ENCODE data around the gene AGK.

DNA sequence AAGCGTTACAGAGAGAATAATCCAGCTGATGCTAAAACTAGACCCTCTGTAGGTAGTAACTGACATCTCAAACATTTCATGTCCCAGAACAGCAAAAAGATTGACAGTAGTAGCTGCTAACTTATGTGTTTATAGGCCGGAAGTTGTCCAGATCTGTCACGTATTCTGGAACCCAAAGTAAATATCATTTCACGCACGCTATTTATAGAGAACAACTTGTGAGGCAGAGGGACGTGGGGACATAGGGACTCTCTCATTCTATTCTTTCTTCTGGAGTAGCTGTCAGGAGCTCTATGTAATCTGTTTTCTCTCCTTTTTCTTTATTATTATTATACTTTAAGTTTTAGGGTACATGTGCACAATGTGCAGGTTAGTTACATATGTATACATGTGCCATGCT is 22.3 kb downstream of the AGK start:
- no peak for TF ChIP-seq FOXP2 (optimal IDR thresholded peaks at IDR 0.05; ENCODE audit: control extremely low read depth, extremely low read length, insufficient read depth)
- no peak for TF ChIP-seq EZH2 (IDR thresholded peaks at IDR 0.05)
- no peak for TF ChIP-seq POLR2AphosphoS5 (IDR thresholded peaks at IDR 0.05; ENCODE audit: borderline replicate concordance, low read depth, low read length)

Data from SK-N-MC (cell line).